Stimulated activated CD8-positive, alpha-beta memory T cell treated with anti-CD3 and anti-CD28 coated beads, Interleukin-15, amount 100 ng/mL, for 4 hours (primary cell): ENCODE data around the gene PPP1R3E.

ENCODE experiments used
- DNase-seq, 2 donors: peaks; one replicate each; pipeline ENCODE4 v3.0.0-alpha.2; 2020; ENCODE audit warnings: low read depth in 2 of 2

PPP1R3E gene

GRCh38 chr14:23248601-23249000, 54.1 kb downstream of the PPP1R3E start:
- DNase-seq, result no peak
